Esophagus squamous epithelium (tissue), 5 donors: Measurements from ENCODE around the gene NCF1. TPM values are rescaled to one million over a fixed set of nuclear protein-coding genes. Genes with fewer than 3 reads are reported as not detected.
"Not testable (repeated sequence)": the region's sequence is repeated elsewhere in the genome, so short reads cannot be mapped to it uniquely, and the experiment has no call there.

ENCODE experiments used
- DNase-seq: peaks from one replicate; lab custom pipeline; 2025; lab: John Stamatoyannopoulos, UW
- H3K27ac ChIP-seq, 4 donors: fragments of 200-600 bp; sonication (generic); one replicate each; pipeline ENCODE4 v1.5.1; 2016 to 2019; ENCODE audit warnings: mild to moderate bottlenecking in 1 of 4
- H3K27me3 ChIP-seq, 4 donors: fragments of 200-600 bp; sonication (generic); 1 replicate in 3 of 4; 2 replicates in 1 of 4; pipeline versions ENCODE4 v1.5.1 to v1.6.0; 2017 to 2021; ENCODE audit warnings: antibody characterized with exemption in 1 of 4
- H3K36me3 ChIP-seq, 3 donors: fragments of 200-600 bp; sonication (generic); one replicate each; pipeline ENCODE4 v1.5.1; 2016 to 2019
- H3K4me1 ChIP-seq, 3 donors: fragments of 200-600 bp; sonication (generic); one replicate each; pipeline ENCODE4 v1.5.1; 2017 to 2019
- H3K4me3 ChIP-seq, 4 donors: fragments of 200-600 bp; sonication (generic); 1 replicate in 3 of 4; 2 replicates in 1 of 4; pipeline ENCODE4 v1.5.1; 2016 to 2019; ENCODE audit warnings: mild to moderate bottlenecking in 2 of 4, moderate library complexity in 1 of 4
- H3K9me3 ChIP-seq, 3 donors: fragments of 200-600 bp; sonication (generic); one replicate each; pipeline ENCODE4 v1.5.1; 2016 to 2019
- WGBS, 2 donors: methylation state at CpG; one replicate each; pipeline ENCODE4 v1.1.5; 2018; 5-methylcytosine and 5-hydroxymethylcytosine counted together
- intact Hi-C: fragments of 100-400 bp; cut with DNase I; formaldehyde crosslinking; loops from one replicate; pipeline ENCODE4 v1.15.0; 2022
- total RNA-seq, 4 donors: library from RNA; depleted of rRNA; stranded (reverse); fragments of >200 nt; gene quantifications; one replicate each; pipeline ENCODE4 v1.1.0, GENCODE V29; 2016
- donor health status: DM: yes; HTN: yes; CAD: no.

The NCF1 gene
- total RNA-seq, 4 donors from 2014 or later = 0.80 to 5.4 (median 2.1) TPM

DNA sequence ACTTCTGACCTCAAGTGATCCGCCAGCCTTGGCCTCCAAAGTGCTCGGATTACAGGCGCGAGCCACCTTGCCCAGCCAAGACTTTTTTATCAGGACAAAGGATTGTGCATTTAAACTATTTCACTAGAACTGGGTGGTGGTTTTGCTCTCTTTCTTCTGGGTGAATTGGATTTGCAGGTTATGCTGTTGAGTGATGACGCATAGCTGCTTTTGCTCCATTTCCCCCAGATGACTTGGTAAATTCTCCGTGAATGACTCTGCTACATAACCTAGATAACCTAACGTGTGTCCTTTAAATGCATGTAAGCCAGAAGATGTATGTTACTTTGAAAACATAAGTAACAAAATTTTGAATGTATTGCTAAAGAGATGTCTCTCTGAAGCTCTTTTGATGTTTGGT is 15.5 kb upstream of the NCF1 start:
- H3K27me3 ChIP-seq, intact Hi-C loops, H3K36me3 ChIP-seq, H3K9me3 ChIP-seq, H3K4me1 ChIP-seq, H3K27ac ChIP-seq, H3K4me3 ChIP-seq, DNase-seq: not testable (repeated sequence)
- no CpG with 5 or more reads among the region's 7 CpGs for WGBS, 2 donors

- H3K9me3 ChIP-seq, H3K36me3 ChIP-seq, intact Hi-C loops, H3K4me3 ChIP-seq, DNase-seq, H3K27me3 ChIP-seq, H3K4me1 ChIP-seq: not testable (repeated sequence)
- no CpG with 5 or more reads among the region's 3 CpGs for WGBS, 2 donors
- peak overlapping the region in 3 of 4 donors; percentile 54 to 57 (median 56) for H3K27ac ChIP-seq
Observed at GRCh38 chr7:74758982-74759381, 14.8 kb upstream of the NCF1 start.

DNA sequence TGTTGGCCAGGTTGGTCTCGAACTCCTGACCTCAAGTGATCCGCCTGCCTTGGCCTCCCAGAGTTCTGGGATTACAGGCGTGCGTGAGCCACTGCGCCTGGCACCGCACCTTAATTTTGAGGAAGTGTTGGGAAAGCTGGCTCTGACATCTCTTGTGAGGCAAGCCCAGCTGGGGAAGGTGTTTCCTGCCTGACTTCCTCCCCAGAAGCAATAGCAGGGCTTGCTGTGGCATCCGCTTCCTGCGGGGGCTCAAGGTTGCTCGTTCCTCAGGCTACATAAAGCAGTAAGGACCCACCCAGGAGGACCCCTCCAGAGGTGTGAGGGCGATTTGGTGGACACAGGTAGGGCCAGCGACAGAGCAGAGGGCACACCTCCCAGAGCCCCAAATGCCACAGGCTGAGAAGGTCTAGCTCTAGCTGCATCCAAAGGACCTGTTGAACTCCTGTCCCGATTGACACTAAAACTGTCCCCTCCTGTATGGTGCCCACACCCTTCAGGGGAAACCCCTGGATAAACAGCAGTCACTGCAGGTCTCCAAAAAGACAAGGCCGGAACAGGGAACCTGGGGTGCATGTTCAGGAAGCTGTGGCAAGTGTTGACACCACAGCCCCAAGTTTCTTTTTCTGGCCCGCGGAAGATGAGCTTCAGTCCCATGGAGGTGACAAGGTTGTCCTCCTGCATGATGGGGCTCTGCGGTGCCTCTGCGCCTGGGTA is 8.4 kb upstream of the NCF1 start:
- H3K27ac ChIP-seq, H3K4me1 ChIP-seq, H3K9me3 ChIP-seq, DNase-seq, H3K27me3 ChIP-seq, H3K36me3 ChIP-seq, H3K4me3 ChIP-seq, intact Hi-C loops: not testable (repeated sequence)
- no CpG with 5 or more reads among the region's 17 CpGs for WGBS, 2 donors

DNA sequence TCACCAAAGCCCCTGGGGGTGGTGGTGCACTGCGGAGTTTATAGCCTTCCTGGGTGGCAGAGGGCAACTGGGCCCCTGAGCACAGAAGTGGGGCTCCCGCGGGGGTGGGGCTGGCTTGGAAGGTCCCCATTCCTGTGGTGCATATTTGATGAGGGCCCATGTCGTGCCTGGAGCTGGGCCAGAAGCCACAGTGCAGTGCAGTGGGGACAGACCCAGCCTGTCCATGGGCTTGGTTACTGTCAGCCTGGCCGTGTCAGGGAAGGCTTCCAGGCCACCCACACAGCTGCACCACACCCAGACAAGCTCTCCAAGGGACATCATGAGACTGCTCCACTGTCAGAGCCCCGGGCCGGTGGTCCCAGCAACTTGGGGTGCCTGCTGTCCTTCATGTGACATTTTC is 7.3 kb upstream of the NCF1 start:
- H3K4me3 ChIP-seq, H3K27ac ChIP-seq, H3K9me3 ChIP-seq, H3K36me3 ChIP-seq, intact Hi-C loops, H3K27me3 ChIP-seq, H3K4me1 ChIP-seq, DNase-seq: not testable (repeated sequence)
- no CpG with 5 or more reads among the region's 7 CpGs for WGBS, 2 donors

- WGBS, 2 donors = no CpG with 5 or more reads among the region's 10 CpGs
- H3K36me3 ChIP-seq, intact Hi-C loops, H3K9me3 ChIP-seq, H3K4me3 ChIP-seq, H3K4me1 ChIP-seq, H3K27me3 ChIP-seq, DNase-seq, H3K27ac ChIP-seq: not testable (repeated sequence)
Observed at GRCh38 chr7:74766991-74767390, 6.8 kb upstream of the NCF1 start.

GRCh38 chr7:74770062-74770461 is 3.7 kb upstream of the NCF1 start:
- no CpG with 5 or more reads among the region's 7 CpGs for WGBS, 2 donors
- H3K9me3 ChIP-seq, DNase-seq, H3K27me3 ChIP-seq, H3K4me1 ChIP-seq, intact Hi-C loops, H3K36me3 ChIP-seq, H3K4me3 ChIP-seq, H3K27ac ChIP-seq: not testable (repeated sequence)

- DNase-seq, H3K4me3 ChIP-seq: not testable (repeated sequence)
Observed at GRCh38 chr7:74772093-74772492, 1.7 kb upstream of the NCF1 start.

GRCh38 chr7:74775111-74775510 is 1.3 kb downstream of the NCF1 start:
- H3K4me3 ChIP-seq, DNase-seq, H3K27ac ChIP-seq, H3K36me3 ChIP-seq, intact Hi-C loops, H3K9me3 ChIP-seq, H3K4me1 ChIP-seq, H3K27me3 ChIP-seq: not testable (repeated sequence)
- WGBS, 2 donors = no CpG with 5 or more reads among the region's 6 CpGs

More at GRCh38 chr7:74772093-74772492, 1.7 kb upstream of the NCF1 start:
- H3K36me3 ChIP-seq, H3K9me3 ChIP-seq, H3K4me1 ChIP-seq, H3K27ac ChIP-seq, intact Hi-C loops, H3K27me3 ChIP-seq: not testable (repeated sequence)
- no CpG with 5 or more reads among the region's 6 CpGs for WGBS, 2 donors

DNA sequence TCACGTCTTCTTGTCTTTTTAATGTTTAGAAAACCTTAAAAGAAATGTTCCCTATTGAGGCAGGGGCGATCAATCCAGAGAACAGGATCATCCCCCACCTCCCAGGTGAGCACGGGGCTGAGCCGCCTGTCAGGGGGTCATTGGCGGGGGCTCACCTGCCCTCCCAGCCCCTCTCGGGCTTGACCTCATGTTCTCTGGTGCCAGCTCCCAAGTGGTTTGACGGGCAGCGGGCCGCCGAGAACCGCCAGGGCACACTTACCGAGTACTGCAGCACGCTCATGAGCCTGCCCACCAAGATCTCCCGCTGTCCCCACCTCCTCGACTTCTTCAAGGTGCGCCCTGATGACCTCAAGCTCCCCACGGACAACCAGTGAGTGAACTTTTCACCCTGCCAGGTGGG is 5.2 kb downstream of the NCF1 start:
- H3K27me3 ChIP-seq, H3K4me3 ChIP-seq, intact Hi-C loops, H3K27ac ChIP-seq, H3K4me1 ChIP-seq, DNase-seq, H3K36me3 ChIP-seq, H3K9me3 ChIP-seq: not testable (repeated sequence)
- no CpG with 5 or more reads among the region's 17 CpGs for WGBS, 2 donors

- H3K27me3 ChIP-seq, DNase-seq, H3K27ac ChIP-seq, H3K4me3 ChIP-seq, intact Hi-C loops, H3K9me3 ChIP-seq, H3K4me1 ChIP-seq, H3K36me3 ChIP-seq: not testable (repeated sequence)
- 84% methylated on average over 4 of the region's 6 CpGs; no CpG with 5 or more reads in 1 of the 2 donors for WGBS, 2 donors
Observed at GRCh38 chr7:74781746-74782145, 7.9 kb downstream of the NCF1 start.

GRCh38 chr7:74783595-74783994 is 9.8 kb downstream of the NCF1 start:
- H3K27me3 ChIP-seq, H3K27ac ChIP-seq, H3K9me3 ChIP-seq, H3K4me1 ChIP-seq, H3K36me3 ChIP-seq, H3K4me3 ChIP-seq, intact Hi-C loops, DNase-seq: not testable (repeated sequence)
- no CpG with 5 or more reads among the region's 5 CpGs for WGBS, 2 donors

DNA sequence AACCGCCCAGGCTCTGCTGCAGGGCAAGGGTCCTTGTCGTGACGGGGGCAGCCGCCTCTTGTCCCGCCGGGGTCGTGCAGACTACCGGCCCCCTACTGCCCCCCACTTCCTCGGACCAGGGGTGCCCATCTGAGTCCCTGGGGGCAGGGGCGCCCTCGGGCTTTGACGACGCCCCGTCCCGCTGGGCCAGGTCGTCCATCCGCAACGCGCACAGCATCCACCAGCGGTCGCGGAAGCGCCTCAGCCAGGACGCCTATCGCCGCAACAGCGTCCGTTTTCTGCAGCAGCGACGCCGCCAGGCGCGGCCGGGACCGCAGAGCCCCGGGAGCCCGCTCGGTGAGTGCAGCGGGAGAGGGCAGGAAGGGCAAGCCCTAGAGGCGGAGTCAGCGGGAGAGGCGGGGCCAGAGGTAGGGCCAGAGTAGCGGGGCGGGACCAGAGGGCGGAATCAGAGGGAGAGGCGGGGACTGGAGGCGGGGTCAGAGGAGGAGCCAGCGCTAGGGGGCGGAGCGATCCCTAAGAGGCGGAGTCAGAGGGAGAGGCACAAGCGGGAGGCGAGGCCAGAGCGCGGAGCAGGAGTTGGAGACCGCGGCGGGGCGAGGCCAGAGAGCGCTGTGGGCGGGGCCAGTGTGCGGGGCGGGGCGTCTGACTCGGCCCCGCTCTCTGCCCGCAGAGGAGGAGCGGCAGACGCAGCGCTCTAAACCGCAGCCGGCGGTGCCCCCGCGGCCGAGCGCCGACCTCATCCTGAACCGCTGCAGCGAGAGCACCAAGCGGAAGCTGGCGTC is 14.7 kb downstream of the NCF1 start:
- H3K4me1 ChIP-seq, intact Hi-C loops, H3K9me3 ChIP-seq, H3K27me3 ChIP-seq, H3K36me3 ChIP-seq: not testable (repeated sequence)
- Histone ChIP-seq H3K4me3 (peak overlapping the region; percentile 12 to 57 (median 36)), H3K27ac (peak overlapping the region in 2 of 4 donors; percentile 44 to 46)
- 0% methylated on average over 1 of the region's 82 CpGs; no CpG with 5 or more reads in 1 of the 2 donors for WGBS, 2 donors
- DNase-seq = peak; percentile 50

GRCh38 chr7:74789200-74789736 is 15.5 kb downstream of the NCF1 start:
- H3K9me3 ChIP-seq, H3K4me1 ChIP-seq, DNase-seq, H3K27ac ChIP-seq, H3K36me3 ChIP-seq, H3K27me3 ChIP-seq, intact Hi-C loops, H3K4me3 ChIP-seq: not testable (repeated sequence)
- WGBS, 2 donors = no CpG with 5 or more reads among the region's 24 CpGs
